Upper lobe of left lung (tissue), 4 donors: ENCODE results near the gene RMND5A.

Source experiments
- CTCF ChIP-seq, 6 experiments: fragments of 450-650 bp in 4 of 6; fragments of 200-600 bp in 2 of 6; sonication (generic) in 2 of 6; IDR thresholded peaks; one replicate each; pipeline ENCODE4 v1.5.1; 2016 to 2019; ENCODE audit warnings: antibody characterized with exemption in 6 of 6
- POLR2AphosphoS5 ChIP-seq, 2 donors: sonication (generic); formaldehyde crosslinking; IDR thresholded peaks; one replicate each; pipeline ENCODE4 v1.5.1; 2017; ENCODE audit warnings: antibody characterized with exemption in 2 of 2

DNA sequence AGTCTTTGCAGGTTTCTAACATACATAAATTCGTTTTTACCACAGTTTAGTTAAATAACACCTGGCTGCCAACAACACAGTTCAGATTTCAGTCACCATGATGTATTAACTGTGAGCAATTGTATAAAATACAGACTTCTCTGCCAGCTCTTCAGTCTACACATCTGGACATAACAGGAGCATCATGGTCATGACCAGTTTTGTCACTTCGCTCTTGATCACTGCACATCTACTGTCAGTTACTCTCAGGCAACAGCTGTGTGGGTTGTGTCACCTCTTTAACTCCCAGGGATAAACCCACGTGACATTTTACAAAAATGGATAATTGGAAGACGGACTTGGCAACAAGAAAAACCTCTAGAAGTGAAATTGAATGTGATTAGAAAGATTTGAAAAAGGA lies 40.3 kb downstream of the RMND5A start:
- no peak for TF ChIP-seq CTCF (IDR thresholded peaks at IDR 0.05)
- no peak for TF ChIP-seq POLR2AphosphoS5 (IDR thresholded peaks at IDR 0.05)
